Anterior cingulate cortex (tissue), 58 donors: ENCODE data around the gene PLEKHJ1.

Source experiments
- DNase-seq, 58 donors: peaks; one replicate each; lab custom pipeline; 2025; lab: John Stamatoyannopoulos, UW

The PLEKHJ1 gene

GRCh38 chr19:2251106-2252054 is 15.3 kb upstream of the PLEKHJ1 start:
- DNase-seq = no peak

- no peak for DNase-seq
These were observed 14.6 kb upstream of the PLEKHJ1 start for GRCh38 chr19:2250766-2251105.

- DNase-seq = no peak
These were observed 14.0 kb upstream of the PLEKHJ1 start for GRCh38 chr19:2249880-2250765.

GRCh38 chr19:2249010-2249866 is 13.1 kb upstream of the PLEKHJ1 start, which contains the start of gene AMH:
AMH (plus strand) TSS chr19:2249323; CDS start chr19:2249333, 10 bp downstream.
- no peak for DNase-seq

- no peak for DNase-seq
These were observed 12.2 kb upstream of the PLEKHJ1 start for GRCh38 chr19:2248136-2249009.

GRCh38 chr19:2247433-2248101 is 11.4 kb upstream of the PLEKHJ1 start:
- DNase-seq = no peak

- DNase-seq = peak in 36 of 58 donors; percentile 4 to 59 (median 30)
These were observed 10.8 kb upstream of the PLEKHJ1 start for GRCh38 chr19:2246801-2247361.

- no peak for DNase-seq
These were observed 10.0 kb upstream of the PLEKHJ1 start for GRCh38 chr19:2246014-2246620.

- no peak for DNase-seq
These were observed 9.1 kb upstream of the PLEKHJ1 start for GRCh38 chr19:2245273-2245672.

- DNase-seq = no peak
These were observed 8.4 kb upstream of the PLEKHJ1 start for GRCh38 chr19:2244486-2244885.

GRCh38 chr19:2244125-2244411 is 7.9 kb upstream of the PLEKHJ1 start:
- no peak for DNase-seq

- DNase-seq = no peak
These were observed 7.4 kb upstream of the PLEKHJ1 start for GRCh38 chr19:2243274-2244124.

- DNase-seq = no peak
These were observed 6.7 kb upstream of the PLEKHJ1 start for GRCh38 chr19:2242816-2243215.

GRCh38 chr19:2242092-2242537 is 6.0 kb upstream of the PLEKHJ1 start:
- no peak for DNase-seq

GRCh38 chr19:2240881-2241760 is 5.0 kb upstream of the PLEKHJ1 start:
- DNase-seq = peak in 2 of 58 donors; percentile 3 to 30
